HCT116 (cell line): Measurements from ENCODE around the gene MRPL34.

Experiments
- CTCF ChIP-seq, 3 experiments: fragments of 200-600 bp in 1 of 3; sonication (generic) in 1 of 3; IDR thresholded peaks in 2 of 3; conservative IDR thresholded peaks in 1 of 3; 2 replicates each; pipeline ENCODE4 v1.5.1; 2012 to 2017; ENCODE audit warnings: low read depth in 2 of 3, low read length in 2 of 3, antibody characterized with exemption in 1 of 3, borderline replicate concordance in 1 of 3, control low read depth in 1 of 3, mild to moderate bottlenecking in 1 of 3, mixed read lengths in 1 of 3, mixed run types in 1 of 3, moderate library complexity in 1 of 3; ENCODE audit not compliant: insufficient read depth in 1 of 3
- EGR1 ChIP-seq: IDR thresholded peaks from 2 replicates; pipeline ENCODE4 v1.6.1; 2012; ENCODE audit warnings: low read depth
- EZH2 ChIP-seq: fragments of 200-600 bp; sonication (generic); IDR thresholded peaks from 2 replicates; pipeline ENCODE4 v1.6.1; 2017; ENCODE audit warnings: antibody characterized with exemption, mixed run types
- EZH2phosphoT487 ChIP-seq: fragments of 200-600 bp; IDR thresholded peaks from 2 replicates; pipeline ENCODE4 v1.6.1; 2018; ENCODE audit warnings: antibody characterized with exemption, borderline replicate concordance
- MAX ChIP-seq: IDR thresholded peaks from 2 replicates; pipeline ENCODE4 v1.6.1; 2012
- SIN3A ChIP-seq: IDR thresholded peaks from 2 replicates; pipeline ENCODE4 v1.6.1; 2012; ENCODE audit warnings: low read depth
- TCF7L2 ChIP-seq: IDR thresholded peaks from 2 replicates; pipeline ENCODE4 v1.7.0; 2011; ENCODE audit warnings: borderline replicate concordance, inconsistent platforms; ENCODE audit not compliant: insufficient read depth, insufficient read length; ENCODE audit errors: extremely low read depth
- YY1 ChIP-seq: IDR thresholded peaks from 2 replicates; pipeline ENCODE4 v1.6.1; 2011; ENCODE audit warnings: low read length, low read depth, moderate library complexity, mild to moderate bottlenecking; ENCODE audit not compliant: insufficient replicate concordance; ENCODE audit errors: extremely low read depth

- TF ChIP-seq CTCF (IDR thresholded peaks at IDR 0.05 in 2 of 3, conservative IDR thresholded peaks at IDR 0.05 in 1 of 3; ENCODE audit: borderline replicate concordance in 1 of 3, insufficient read depth in 1 of 3, low read depth in 2 of 3, low read length in 2 of 3) = no peak
- TF ChIP-seq TCF7L2 = peak; percentile 45
- TF ChIP-seq SIN3A = no peak
- TF ChIP-seq EZH2 = no peak
- no peak for TF ChIP-seq EZH2phosphoT487
- no peak for TF ChIP-seq YY1
- no peak for TF ChIP-seq MAX
- TF ChIP-seq EGR1 = peak; percentile 71
These were observed 3.7 kb downstream of the MRPL34 start, which contains the start of gene DDA1 for GRCh38 chr19:17309198-17309964.
